HG03045 (cell line): Measurements from ENCODE around the gene LMBR1.
"Not testable (repeated sequence)": the region's sequence is repeated elsewhere in the genome, so short reads cannot be mapped to it uniquely, and the experiment has no call there.

Source experiments
- ATAC-seq: cut with Tn5 transposase; IDR thresholded peaks from one replicate; pipeline ENCODE4 v1.9.1; 2021; ENCODE audit warnings: mild to moderate bottlenecking, moderate library complexity; ENCODE audit not compliant: unreplicated experiment

LMBR1 gene

DNA sequence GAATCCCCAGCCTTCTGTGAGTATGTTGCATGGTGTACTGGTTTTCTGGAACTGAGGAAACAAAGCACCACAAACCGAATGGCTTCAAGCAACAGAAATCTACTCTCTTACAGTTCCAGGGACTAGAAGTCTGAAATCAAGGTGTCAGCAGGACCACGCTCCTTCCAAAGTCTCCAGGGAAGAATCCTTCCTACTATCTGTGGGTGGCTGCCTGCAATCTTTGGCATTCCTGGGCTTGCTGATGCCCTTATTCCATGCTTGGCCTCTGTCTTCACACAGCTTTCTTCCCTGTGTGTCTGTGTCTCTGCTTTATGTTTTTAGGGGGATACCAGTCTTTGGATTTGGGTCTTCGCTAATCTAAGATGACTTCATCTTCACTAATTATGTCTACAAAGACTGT, 81.3 kb downstream of the LMBR1 start:
- ATAC-seq = no peak

DNA sequence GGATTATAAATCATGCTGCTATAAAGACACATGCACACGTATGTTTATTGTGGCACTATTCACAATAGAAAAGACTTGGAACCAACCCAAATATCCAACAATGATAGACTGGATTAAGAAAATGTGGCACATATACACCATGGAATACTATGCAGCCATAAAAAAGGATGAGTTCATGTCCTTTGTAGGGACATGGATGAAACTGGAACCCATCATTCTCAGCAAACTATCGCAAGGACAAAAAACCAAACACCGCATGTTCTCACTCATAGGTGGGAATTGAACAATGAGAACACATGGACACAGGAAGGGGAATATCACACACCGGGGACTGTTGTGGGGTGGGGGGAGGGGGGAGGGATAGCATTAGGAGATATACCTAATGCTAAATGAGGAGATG, 89.3 kb downstream of the LMBR1 start:
- not testable (repeated sequence) for ATAC-seq

DNA sequence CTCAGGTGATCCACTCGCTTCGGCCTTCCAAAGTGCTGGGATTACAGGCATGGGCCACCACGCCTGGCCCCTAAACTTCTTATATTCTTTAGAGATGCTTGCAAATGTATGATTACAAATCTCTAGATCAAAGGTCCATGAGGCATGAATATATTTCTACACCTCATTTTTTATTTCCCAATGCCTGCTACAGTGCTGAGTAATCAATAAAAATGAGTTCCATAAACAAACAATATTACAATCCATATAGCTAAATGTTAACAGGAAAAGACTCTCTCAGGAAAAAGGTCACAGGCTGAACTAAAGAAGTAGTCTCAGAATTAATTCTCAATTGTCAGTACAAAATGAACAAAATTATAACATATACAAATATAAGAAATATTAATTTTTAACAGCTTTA, 90.8 kb downstream of the LMBR1 start:
- ATAC-seq = no peak

DNA sequence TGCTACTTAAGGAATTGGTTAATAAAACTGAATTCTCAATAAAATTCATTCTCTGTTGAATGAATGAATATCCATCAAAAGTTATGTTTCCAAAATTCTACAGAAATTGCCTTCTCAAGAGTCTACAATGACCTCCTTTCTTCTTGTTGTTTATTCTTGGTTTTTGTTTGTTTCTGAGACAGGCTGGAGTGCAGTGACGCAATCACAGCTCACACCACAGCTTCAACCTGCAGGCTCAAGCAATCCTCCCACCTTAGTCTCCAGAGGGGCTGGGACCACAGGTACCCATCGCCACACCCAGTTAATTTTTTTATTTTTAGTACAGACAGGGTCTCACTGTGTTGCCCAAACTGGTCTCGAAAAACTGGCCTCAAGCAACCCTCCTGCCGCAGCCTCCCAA, 97.6 kb downstream of the LMBR1 start:
- no peak for ATAC-seq

DNA sequence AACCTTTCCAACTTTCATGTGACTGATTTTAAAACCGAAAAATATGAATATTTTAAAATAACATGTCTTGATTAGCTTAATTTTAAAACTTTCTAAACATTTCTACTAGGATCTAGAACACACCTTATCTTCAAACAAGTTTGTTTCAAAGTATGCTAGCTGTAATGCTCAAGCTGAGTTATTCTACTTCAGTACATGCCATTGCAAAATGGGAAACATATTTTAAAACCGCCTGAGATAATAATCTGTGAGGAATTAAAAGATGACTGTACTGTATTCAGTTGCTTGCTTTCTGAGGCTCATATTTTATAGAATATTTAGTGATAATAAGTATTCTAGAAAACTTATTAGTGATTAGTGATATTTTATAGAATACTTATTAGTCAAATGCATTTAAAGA, 99.6 kb downstream of the LMBR1 start:
- no peak for ATAC-seq

DNA sequence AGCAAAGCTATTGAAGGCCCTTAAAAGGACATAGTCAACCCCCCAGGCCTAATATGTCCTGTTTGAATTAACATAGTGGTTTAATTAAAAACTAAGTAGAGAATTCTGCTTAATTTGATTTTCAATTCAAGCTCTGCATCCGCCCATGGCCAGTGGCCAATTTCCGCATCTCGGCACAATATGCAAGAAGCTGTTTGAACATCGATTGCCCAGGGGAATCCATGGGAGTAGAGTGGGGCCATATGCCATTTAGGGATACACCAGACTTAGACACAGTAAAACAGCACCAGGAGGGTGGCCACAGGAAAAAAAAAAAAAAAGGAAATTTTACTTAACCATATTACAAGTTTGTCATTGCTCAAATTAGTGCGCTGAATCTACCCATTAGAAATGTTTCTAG, 100.4 kb downstream of the LMBR1 start:
- ATAC-seq = no peak

DNA sequence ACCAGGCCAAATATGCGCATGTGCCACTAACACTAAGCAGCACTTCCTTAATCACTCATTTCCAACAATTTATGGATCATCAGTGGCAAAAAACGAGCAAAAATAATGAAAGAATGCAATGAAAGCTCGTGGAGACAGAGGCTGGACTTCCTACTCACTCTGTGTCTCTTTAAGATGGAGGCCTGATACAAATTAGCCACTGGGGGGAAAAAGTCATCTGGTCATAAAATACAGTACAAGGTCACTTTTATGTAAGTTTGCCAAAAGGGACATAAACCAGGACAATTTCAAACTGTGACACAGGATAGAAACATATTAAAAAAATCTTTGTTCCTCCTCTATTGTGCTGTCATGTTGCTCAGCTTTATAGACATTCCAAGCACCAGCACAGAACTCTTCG, 101.7 kb downstream of the LMBR1 start:
- no peak for ATAC-seq

DNA sequence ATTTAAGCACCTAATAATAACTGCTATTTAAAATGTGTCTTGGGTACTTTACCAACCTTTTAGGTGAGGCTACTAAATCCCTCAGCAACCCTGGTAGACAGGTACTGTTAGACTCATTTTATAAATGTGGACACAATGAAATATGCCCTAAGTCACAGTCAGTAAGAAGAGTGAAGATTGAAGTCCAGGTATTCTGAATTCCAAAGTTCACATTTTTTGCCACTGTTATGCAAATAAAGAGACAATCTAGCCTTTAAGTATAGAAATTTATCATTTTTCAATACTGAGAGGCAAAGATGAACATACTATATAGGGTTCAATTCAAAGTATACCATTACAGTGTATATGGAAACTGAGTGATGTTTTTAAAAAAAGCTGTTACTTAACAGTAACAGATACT, 102.7 kb downstream of the LMBR1 start:
- no peak for ATAC-seq

DNA sequence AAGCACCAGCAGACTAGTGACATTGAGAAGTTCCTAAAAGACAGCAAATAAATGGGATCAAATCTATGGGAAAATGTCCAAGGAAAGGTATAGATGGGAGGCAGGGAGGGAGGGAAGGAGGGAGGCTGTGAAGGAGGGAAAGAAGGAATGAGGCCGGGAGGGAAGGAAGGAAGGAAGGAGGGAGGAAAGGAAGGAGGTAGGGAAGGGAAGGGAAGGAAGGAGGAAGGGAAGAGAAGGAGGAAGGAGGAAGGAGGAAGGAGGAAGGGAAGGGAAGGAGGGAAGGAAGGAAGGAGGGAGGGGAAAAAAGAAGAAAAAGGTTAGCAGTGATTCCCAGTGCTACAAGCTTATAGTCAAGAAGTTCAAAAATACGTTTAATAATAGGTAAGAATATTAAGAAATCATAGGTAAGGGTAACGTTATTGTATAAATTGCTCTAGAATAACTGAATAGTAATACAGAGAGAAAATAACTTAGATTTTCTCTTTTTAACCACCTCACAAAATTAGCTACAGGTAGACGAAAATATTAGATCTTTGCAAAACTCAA, 106.9 kb downstream of the LMBR1 start:
- ATAC-seq = no peak

DNA sequence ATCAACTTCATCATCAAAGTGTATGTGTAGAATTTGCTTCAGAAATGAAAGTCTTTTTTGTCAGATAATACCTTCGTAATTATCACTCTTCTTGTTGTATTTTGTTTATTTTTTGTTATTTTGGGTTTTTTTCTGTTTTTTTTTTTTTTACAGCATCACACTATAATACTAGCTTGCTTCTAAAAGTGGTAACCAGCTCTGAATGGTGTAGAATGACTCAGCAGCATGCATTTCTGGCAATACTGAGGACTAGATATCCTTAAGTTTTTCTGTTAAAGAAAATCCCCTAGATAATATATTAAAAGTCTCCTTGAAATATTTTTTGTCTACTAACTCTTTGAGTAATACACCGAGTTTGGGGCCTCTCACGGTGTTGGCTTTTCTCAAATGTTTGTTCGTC, 109.1 kb downstream of the LMBR1 start:
- no peak for ATAC-seq

DNA sequence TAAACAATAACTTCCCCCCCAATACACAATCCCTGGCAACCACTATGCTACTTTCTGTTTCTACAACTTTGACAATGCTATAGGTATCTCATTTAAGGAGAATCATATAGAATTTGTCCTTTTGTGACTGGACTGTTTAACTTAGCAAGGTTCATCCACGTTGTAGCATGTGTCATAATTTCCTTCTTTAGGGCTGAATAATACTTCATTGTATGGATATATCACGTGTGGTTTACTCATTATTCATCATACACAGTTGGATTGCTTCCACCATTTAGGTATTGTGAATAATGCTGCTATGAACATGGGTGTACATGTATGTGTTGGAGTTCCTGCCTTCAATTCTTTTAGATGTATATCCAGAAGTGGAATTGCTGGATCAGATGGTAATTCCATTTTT, 111.0 kb downstream of the LMBR1 start:
- ATAC-seq = no peak

DNA sequence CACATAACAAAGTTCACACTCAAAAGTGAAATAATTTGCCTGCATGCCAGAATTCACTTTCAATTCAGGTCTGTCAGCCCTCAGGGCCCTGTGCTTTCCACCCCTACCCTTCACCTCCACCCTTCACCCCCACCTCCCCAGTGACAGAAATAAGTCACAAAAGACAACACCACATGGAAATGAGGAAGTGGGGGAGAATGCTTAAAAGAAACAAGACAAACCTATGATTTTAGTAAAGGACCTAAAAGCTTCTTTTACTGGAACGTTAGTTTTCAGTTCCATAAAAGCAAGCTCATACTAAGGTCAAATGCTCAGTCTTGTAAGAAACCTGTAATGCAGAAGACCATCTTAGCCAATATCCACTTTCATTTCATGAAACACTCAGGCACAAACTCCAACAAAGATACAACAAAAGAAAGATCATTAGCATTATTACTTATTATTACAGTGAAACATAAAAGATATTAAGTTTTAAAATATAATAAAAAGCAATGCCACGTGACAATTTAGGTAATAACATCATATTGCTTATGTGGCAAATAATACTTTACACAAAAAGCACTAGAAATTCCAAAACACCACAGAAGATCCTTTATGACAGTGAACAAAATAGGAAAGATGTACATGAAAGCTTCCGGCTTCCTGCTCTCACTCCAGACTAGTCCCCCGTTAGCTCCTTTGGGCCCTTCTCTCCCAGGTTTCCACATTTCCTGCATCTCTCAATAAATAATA, 112.1 kb downstream of the LMBR1 start:
- peak; percentile 90 for ATAC-seq

DNA sequence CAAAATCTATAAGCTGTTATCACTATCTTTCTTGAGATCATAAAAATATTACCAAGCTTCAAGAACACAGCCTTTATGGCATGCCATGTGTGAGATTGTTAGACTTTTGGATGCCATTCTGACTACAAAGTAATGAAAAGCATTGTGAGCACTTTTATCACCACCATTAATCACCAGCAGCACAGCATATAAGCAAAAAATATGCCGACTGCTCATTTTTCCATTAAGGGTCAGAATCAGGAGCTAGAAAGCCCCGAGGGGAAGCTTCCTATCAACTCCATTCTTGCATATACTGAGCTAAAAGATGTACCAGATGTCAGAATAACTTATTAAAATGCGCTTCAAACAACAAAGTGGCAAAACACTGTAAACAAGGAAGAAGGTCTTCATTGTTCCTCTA, 114.3 kb downstream of the LMBR1 start:
- ATAC-seq = no peak

DNA sequence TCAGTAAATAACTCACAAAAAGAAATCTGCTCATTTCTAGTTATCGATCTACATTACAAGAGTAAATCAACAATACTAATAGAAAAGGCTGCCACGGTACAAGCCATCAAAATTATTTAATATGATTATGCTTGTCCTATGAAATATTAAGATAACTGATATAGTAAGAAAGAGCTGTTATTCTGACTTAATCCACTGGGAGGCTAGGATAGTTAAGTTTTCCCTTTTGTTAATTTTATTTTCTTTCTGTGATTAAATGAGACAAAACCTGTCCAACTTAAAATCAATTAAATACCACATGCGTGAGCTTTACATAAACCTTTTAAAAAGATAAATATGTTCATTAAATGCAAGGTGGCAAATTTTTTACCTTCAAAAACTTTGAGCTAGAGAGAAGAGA, 114.8 kb downstream of the LMBR1 start:
- no peak for ATAC-seq

DNA sequence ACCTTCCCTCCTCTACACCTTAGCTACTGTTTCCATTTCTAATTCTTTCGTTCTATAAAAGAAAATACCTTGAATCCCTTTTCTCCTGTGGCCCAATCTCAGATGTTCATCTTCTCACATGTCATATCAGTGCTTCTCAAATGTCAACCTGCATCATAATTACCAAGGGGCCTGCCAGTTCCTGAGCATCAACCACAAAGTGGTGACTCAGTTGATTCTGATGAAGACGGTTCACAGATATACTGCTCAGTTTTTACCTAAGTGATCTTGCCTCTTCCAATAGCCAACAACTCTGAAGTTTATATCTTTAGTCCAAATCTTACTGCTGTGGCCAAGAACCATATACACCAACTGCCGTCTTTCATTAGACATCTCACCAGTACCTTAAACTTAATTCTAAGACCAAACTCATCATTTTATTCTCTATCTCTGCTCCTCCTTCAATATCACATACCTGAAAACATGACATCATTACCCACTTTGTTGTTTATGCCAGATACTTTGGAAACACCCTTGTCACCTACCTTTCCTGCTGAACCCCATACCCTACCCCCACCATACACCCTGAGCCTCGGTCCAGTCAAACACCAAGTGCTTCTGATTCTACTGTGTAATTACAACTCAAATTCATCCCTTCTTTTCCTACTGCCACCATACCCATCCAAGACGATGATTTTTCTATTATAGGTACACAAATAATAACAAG, 115.5 kb downstream of the LMBR1 start:
- ATAC-seq = no peak

DNA sequence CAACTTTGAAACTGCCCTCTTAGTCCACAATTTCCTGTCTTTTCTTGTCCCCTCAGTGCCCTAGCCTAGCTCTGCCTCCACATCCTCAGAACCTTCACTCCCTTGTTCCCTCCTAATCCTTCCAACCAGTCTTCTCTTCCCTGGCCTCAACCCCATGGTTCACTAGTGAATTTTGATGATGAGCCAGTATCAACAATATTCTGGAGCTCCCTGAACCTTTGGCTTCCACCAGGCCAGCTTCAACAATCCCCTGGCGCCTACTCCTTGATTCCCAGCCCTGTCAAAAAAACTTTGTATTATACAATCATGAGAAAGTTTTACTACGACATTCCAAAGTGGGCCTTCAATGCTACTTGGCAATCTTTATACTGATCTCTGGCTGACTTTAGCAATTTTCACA, 116.5 kb downstream of the LMBR1 start:
- ATAC-seq = no peak

DNA sequence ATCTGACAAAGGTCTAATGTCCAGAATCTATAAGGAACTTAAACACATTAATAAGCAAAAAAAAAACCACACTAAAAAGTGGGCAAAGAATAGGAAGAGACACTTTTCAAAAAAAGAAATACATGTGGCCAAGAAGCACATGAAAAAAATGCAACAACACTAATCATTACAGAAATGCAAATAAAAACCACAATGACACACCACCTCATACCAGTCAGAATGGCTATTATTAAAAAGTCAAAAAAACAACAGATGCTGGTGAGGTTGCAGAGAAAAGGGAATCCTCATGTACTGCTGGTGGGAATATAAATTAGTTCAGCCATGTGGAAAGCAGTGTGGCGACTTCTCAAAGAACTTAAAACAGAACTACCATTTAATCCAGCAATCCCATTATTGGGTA, 119.0 kb downstream of the LMBR1 start:
- ATAC-seq = peak; percentile 51

DNA sequence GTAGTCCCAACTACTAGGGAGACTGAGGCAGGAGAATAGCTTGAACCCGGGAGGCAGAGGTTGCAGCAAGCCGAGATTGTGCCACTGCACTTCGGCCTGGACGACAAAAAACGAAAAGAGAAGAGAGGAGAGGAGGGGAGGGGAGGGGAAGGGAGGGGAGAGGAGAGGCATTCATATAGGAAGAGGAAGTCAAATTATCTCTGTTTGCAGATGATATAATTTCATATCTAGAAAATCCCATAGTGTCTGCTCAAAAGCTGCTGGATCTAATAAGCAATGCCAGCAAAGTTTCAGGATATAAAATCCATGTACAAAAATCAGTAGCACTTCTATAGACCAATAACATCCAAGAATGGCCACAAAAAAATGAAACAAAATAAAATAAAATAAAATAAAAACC, 120.3 kb downstream of the LMBR1 start:
- no peak for ATAC-seq

DNA sequence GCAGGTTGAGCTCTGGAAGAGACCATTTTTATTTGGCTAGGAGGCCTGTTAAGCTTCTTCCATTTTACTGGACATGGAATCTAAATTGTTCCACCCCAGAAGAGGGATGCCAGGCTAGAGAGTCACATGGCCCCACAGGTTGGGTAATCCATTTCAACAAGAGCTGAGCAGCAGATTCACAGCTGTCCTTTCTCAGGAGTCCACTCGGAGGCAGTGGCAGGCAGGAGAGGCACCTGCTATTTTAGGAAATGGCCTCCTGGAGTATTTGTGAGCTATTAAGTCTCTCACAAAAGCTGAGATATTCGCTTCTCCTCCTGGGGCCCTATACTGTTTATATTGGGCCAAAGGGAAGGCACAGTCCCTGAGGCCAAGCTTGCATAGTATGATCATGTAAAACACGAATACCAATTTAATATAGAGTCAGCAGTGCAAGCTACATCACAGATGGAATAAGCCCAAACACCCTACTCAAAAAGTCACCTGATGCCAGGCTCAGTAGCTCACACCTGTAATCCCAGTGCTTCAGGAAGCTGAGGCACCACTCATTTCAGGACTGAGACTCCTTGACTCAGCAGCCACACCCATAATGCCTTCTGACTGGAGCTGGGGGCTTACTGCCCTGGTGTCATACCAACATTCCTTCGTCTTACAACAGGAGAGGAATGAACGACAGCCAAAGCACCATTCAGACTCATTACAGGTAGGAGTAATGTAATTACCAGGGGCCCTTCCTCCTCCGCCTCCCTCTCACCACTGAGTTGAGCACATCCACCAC, 124.1 kb downstream of the LMBR1 start:
- no peak for ATAC-seq

DNA sequence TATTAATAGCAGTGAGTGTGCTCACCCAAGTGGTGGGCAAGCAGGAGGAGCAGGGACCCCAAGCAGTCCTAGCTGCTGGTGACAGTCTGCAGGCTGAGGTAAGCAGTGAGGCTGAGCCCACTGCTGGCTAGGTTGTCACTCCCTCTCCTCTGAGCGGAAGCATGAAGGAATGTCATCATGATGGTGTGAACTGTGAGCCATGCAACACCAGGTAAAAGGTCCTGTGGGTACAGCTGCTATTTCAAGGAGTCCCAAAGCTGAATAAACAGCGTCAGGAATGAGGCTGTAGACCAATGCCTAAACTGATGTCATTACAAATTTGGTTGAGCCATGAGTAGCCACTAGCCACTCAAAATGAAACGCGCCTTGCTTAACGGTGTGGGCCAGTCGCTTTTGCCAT, 126.3 kb downstream of the LMBR1 start:
- no peak for ATAC-seq

DNA sequence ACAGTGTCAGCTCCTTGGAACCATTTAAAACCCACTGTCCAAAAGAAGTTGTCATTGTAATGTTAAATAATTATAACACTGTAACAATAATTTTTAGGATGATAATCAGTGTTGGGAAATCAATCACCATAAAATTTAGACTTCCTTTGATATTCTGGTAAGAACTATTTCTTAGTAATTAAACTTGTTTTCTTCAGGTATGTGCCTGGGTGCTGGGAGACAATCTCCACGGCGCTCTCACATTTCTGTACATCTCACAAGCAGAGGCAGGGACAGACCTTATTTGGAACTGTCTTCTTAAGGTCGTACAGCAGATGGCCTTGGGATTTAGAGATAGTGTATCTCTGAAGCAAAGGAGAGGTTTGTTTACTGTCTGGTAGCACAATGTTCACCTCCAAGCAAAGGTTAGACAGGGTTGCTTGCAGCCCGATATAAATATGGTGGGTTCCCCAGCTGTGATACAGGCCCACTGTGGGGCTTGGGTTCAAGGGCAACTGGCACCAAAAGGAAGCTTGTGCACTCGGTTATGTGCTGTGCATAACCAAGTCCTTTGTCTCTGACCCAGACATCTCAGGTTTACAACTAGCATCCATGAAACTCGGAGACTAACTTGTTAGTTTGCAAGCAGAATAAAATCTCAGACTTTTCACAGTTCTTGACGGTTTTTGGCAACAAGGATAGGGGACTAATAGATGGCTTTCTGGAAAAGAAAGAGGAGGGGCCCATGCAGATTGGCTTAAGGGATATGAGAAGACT, 126.9 kb downstream of the LMBR1 start:
- ATAC-seq = no peak
